ENCODE results near the gene RIN3. TPM values are rescaled to one million over a fixed set of nuclear protein-coding genes. Genes with fewer than 3 reads are reported as not detected.

Gene RIN3
- total and polyA plus RNA-seq, 10 donors, result 17.2 to 117 (median 75.7) TPM

- Histone ChIP-seq H3K4me1 (peaks cover 15 to 99% (median 68%) of the 10 kb centered on the region in 6 donors), H3K27me3 (replicated peaks in 1 of 7) (no peaks in the 10 kb centered on the region), H3K4me3 (no peak overlapping the region), H3K27ac (peak overlapping the region in 7 of 8 donors; percentile 52 to 85 (median 75)), H3K9me3 (no peaks in the 10 kb centered on the region), H3K36me3 (peaks cover 0 to 8% (median 0%) of the 10 kb centered on the region in 6 donors)
- no peak for DNase-seq
- TF ChIP-seq POLR2AphosphoS5 (IDR thresholded peaks at IDR 0.05) (no peak), POLR2A (IDR thresholded peaks at IDR 0.05) (no peak)
- TF ChIP-seq, protein P1, sequence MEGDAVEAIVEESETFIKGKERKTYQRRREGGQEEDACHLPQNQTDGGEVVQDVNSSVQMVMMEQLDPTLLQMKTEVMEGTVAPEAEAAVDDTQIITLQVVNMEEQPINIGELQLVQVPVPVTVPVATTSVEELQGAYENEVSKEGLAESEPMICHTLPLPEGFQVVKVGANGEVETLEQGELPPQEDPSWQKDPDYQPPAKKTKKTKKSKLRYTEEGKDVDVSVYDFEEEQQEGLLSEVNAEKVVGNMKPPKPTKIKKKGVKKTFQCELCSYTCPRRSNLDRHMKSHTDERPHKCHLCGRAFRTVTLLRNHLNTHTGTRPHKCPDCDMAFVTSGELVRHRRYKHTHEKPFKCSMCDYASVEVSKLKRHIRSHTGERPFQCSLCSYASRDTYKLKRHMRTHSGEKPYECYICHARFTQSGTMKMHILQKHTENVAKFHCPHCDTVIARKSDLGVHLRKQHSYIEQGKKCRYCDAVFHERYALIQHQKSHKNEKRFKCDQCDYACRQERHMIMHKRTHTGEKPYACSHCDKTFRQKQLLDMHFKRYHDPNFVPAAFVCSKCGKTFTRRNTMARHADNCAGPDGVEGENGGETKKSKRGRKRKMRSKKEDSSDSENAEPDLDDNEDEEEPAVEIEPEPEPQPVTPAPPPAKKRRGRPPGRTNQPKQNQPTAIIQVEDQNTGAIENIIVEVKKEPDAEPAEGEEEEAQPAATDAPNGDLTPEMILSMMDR (IDR thresholded peaks at IDR 0.05 in 8 of 11, conservative IDR thresholded peaks at IDR 0.05 in 3 of 11), result no peak
- 83 to 96% (median 96%) methylated on average over 8 to 14 of the region's 14 CpGs for WGBS, 5 donors
- intact Hi-C loops (cut with DNase I; ENCODE audit: low total_unique reads), result no loop called here
Measured at GRCh38 chr14:92528486-92529100, 15.0 kb downstream of the RIN3 start.

- Histone ChIP-seq H3K36me3 (peaks cover 0 to 8% (median 0%) of the 10 kb centered on the region in 6 donors), H3K4me1 (peaks cover 12 to 99% (median 62%) of the 10 kb centered on the region in 6 donors), H3K4me3 (no peak overlapping the region), H3K27me3 (replicated peaks in 1 of 7) (no peaks in the 10 kb centered on the region), H3K27ac (peak overlapping the region in 7 of 8 donors; percentile 52 to 85 (median 75)), H3K9me3 (no peaks in the 10 kb centered on the region)
- intact Hi-C loops (cut with DNase I; ENCODE audit: low total_unique reads), result no loop called here
- no peak for DNase-seq
- TF ChIP-seq, protein P1 (IDR thresholded peaks at IDR 0.05 in 8 of 11, conservative IDR thresholded peaks at IDR 0.05 in 3 of 11), result no peak
- TF ChIP-seq POLR2AphosphoS5 (IDR thresholded peaks at IDR 0.05), result no peak
- TF ChIP-seq POLR2A (IDR thresholded peaks at IDR 0.05), result no peak
- WGBS, 5 donors, result 35 to 50% (median 38%) methylated on average over 4 of the region's 4 CpGs
Measured at GRCh38 chr14:92529903-92530302, 16.3 kb downstream of the RIN3 start.

- peaks cover 0 to 8% (median 0%) of the 10 kb centered on the region in 6 donors for H3K36me3 ChIP-seq
- WGBS, 5 donors, result 38 to 59% (median 41%) methylated on average over 15 to 16 of the region's 16 CpGs
- H3K27ac ChIP-seq, result peak overlapping the region in 7 of 8 donors; percentile 61 to 85 (median 75)
- no peaks in the 10 kb centered on the region for H3K9me3 ChIP-seq
- H3K27me3 ChIP-seq (replicated peaks in 1 of 7), result no peaks in the 10 kb centered on the region
- H3K4me1 ChIP-seq, result peaks cover 13 to 99% (median 61%) of the 10 kb centered on the region in 6 donors
- peak; percentile 70 to 83 (median 82) for TF ChIP-seq POLR2AphosphoS5 (IDR thresholded peaks at IDR 0.05)
- TF ChIP-seq, protein P1 (IDR thresholded peaks at IDR 0.05 in 8 of 11, conservative IDR thresholded peaks at IDR 0.05 in 3 of 11), result peak in 1 of 11 experiments; percentile 23
- peak in 1 of 3 donors; percentile 5 for TF ChIP-seq POLR2A (IDR thresholded peaks at IDR 0.05)
- intact Hi-C loops (cut with DNase I; ENCODE audit: low total_unique reads), result no loop called here
- peak overlapping the region in 1 of 8 donors; percentile 6 for H3K4me3 ChIP-seq
- peak; percentile 89 for DNase-seq
Measured at GRCh38 chr14:92531106-92531873, 17.7 kb downstream of the RIN3 start.

Data from spleen (tissue), 11 donors.